Spinal cord (tissue), 10 donors: ENCODE data around the gene DOCK10. TPM values are rescaled to one million over a fixed set of nuclear protein-coding genes. Genes with fewer than 3 reads are reported as not detected.

ENCODE experiments used
- DNase-seq, 6 donors: peaks; one replicate each; pipeline versions ENCODE4 v3.0.0 to v3.0.0-alpha.2; 2013 to 2015; ENCODE audit warnings: low spot score in 6 of 6, low read depth in 4 of 6
- H3K27ac ChIP-seq: one replicate; pipeline ENCODE4 v1.5.1; 2013; ENCODE audit warnings: low read depth, low read length, control low read depth
- H3K27me3 ChIP-seq: one replicate; pipeline ENCODE4 v1.6.1; 2013; ENCODE audit warnings: low read length; ENCODE audit not compliant: control insufficient read depth, insufficient read depth
- H3K36me3 ChIP-seq: one replicate; pipeline ENCODE4 v1.6.1; 2013; ENCODE audit warnings: low read length; ENCODE audit not compliant: control insufficient read depth, insufficient read depth
- H3K4me1 ChIP-seq: one replicate; pipeline ENCODE4 v1.6.1; 2013; ENCODE audit warnings: low read length; ENCODE audit not compliant: control insufficient read depth, insufficient read depth
- H3K4me3 ChIP-seq: one replicate; pipeline ENCODE4 v1.5.1; 2013; ENCODE audit warnings: low read depth, low read length, control low read depth
- H3K9me3 ChIP-seq: one replicate; pipeline ENCODE4 v1.6.1; 2013; ENCODE audit warnings: low read length; ENCODE audit not compliant: control insufficient read depth, insufficient read depth
- WGBS: methylation state at CpG from one replicate; pipeline ENCODE4 v1.1.5; 2013; ENCODE audit warnings: missing lambda C conversion rate; ENCODE audit not compliant: insufficient coverage; 5-methylcytosine and 5-hydroxymethylcytosine counted together
- polyA plus RNA-seq, 2 donors: library from polyadenylated mRNA; unstranded; fragments of 120-200 nt; gene quantifications; one replicate each; pipeline ENCODE4 v1.2.1, GENCODE V29; 2013; ENCODE audit not compliant: insufficient read length in 2 of 2
- small RNA-seq: library from RNA; depleted of rRNA; stranded (forward); fragments of <200 nt; gene quantifications from one replicate; pipeline ENCODE3, GENCODE V24; 2014; ENCODE audit warnings: low replicate concordance
- total RNA-seq, 2 donors: library from RNA; depleted of rRNA in 1 of 2; stranded (reverse); fragments of 120-200 nt in 1 of 2; fragments of >200 nt in 1 of 2; gene quantifications; one replicate each; pipeline versions ENCODE4 v1.2.3 to v1.2.4, GENCODE V29; 2013 to 2014
- donor health status: healthy.

The DOCK10 gene
- total and polyA plus RNA-seq, 4 donors, result 44.4 to 87.9 (median 61.0) TPM

- no peak overlapping the region for H3K4me3 ChIP-seq
- no peaks in the 10 kb centered on the region for H3K4me1 ChIP-seq
- H3K36me3 ChIP-seq, result no peaks in the 10 kb centered on the region
- no peaks in the 10 kb centered on the region for H3K27me3 ChIP-seq
- H3K9me3 ChIP-seq, result no peaks in the 10 kb centered on the region
- no CpG with 5 or more reads among the region's 2 CpGs for WGBS
- no peak overlapping the region for H3K27ac ChIP-seq
- no peak for DNase-seq
Measured at GRCh38 chr2:224716921-224717320, 325.3 kb downstream of the DOCK10 start.

- Histone ChIP-seq H3K4me1 (no peaks in the 10 kb centered on the region), H3K27ac (no peak within 1 kb of the TSS), H3K4me3 (no peak within 1 kb of the TSS), H3K36me3 (no peaks in the 10 kb centered on the region), H3K9me3 (no peaks in the 10 kb centered on the region), H3K27me3 (no peaks in the 10 kb centered on the region)
- 100% methylated on average over 3 of the region's 5 CpGs for WGBS
- DNase-seq, result no peak
Measured at GRCh38 chr2:224716201-224716600, 326.1 kb downstream of the DOCK10 start, which contains the start of gene CCDC195. Gene CCDC195 (minus strand): TSS chr2:224716365. CDS start chr2:224716365, 0 bp downstream.

Small RNA genes lying within 50 kb of the gene (small RNA-seq; reads per million reads assigned to genes)
- gene MIR4439, result not detected
